H1 (cell line): ENCODE results near the gene LIPG. TPM values are rescaled to one million over a fixed set of nuclear protein-coding genes. Genes with fewer than 3 reads are reported as not detected.

ENCODE experiments used
- CHD7 ChIP-seq: fragments of 300-600 bp; sonication (generic); IDR thresholded peaks from 2 replicates; pipeline ENCODE4 v1.7.1; 2012; ENCODE audit warnings: low read length, moderate library complexity, mild to moderate bottlenecking, inconsistent platforms; ENCODE audit not compliant: insufficient replicate concordance
- polyA plus RNA-seq, 7 experiments: library from polyadenylated mRNA; depleted of rRNA in 3 of 7; stranded (reverse) in 5 of 7; unstranded in 2 of 7; fragments of >200 nt in 5 of 7; fragments of 200-250 nt in 2 of 7; gene quantifications; 1 replicate in 5 of 7; 2 replicates in 1 of 7; 4 replicates in 1 of 7; pipeline versions ENCODE4 v1.2.1 to v1.2.3, GENCODE V29; 2011 to 2013; ENCODE audit warnings: missing spikeins in 2 of 7, mixed read lengths in 2 of 7
- total RNA-seq: library from RNA; stranded (reverse); fragmentation: NEBNext Ultra II Directional; extraction: Animal tissue kit (Norgen Biotek cat#: 25700); gene quantifications from 2 replicates; pipeline ENCODE4 v1.2.1, GENCODE V29; 2021

The LIPG gene
- total and polyA plus RNA-seq, 2 of the 8 experiments (the other 6 are each of a cell fraction or from before 2014, with no cell fraction given): 9.2 to 9.8 TPM

GRCh38 chr18:49585781-49586663 is 24.2 kb downstream of the LIPG start (continued):
- no peak for TF ChIP-seq CHD7
- TF ChIP-seq, all 59 proteins: peak for 1
